Endodermal cell (in vitro differentiated cells): ENCODE results near the gene LONP2. TPM values are rescaled to one million over a fixed set of nuclear protein-coding genes. Genes with fewer than 3 reads are reported as not detected.

Source experiments
- DNase-seq: peaks from one replicate; pipeline ENCODE4 v3.0.0-alpha.2; 2017
- H3K27ac ChIP-seq: 2 replicates; pipeline ENCODE4 v1.5.1; 2013; ENCODE audit warnings: mild to moderate bottlenecking, low read depth, low read length, moderate library complexity
- H3K27me3 ChIP-seq: 2 replicates; pipeline ENCODE4 v1.6.1; 2013; ENCODE audit warnings: mild to moderate bottlenecking, low read length, moderate library complexity; ENCODE audit not compliant: insufficient read depth, control insufficient read depth, poor library complexity, severe bottlenecking
- H3K36me3 ChIP-seq: 2 replicates; pipeline ENCODE4 v1.7.0; 2013; ENCODE audit warnings: mild to moderate bottlenecking, low read length, moderate library complexity; ENCODE audit not compliant: control insufficient read depth, insufficient read depth
- H3K4me1 ChIP-seq: one replicate; pipeline ENCODE4 v1.7.0; 2013; ENCODE audit warnings: low read length; ENCODE audit not compliant: control insufficient read depth, insufficient read depth
- H3K4me3 ChIP-seq: 2 replicates; pipeline ENCODE4 v1.5.1; 2013; ENCODE audit warnings: mild to moderate bottlenecking, low read length, moderate library complexity
- H3K9ac ChIP-seq: 2 replicates; pipeline ENCODE4 v1.6.1; 2013; ENCODE audit warnings: mild to moderate bottlenecking, low read length, moderate library complexity; ENCODE audit not compliant: poor library complexity, severe bottlenecking; ENCODE audit errors: extremely low read depth
- H3K9me3 ChIP-seq: 2 replicates; pipeline ENCODE4 v1.6.1; 2013; ENCODE audit warnings: mild to moderate bottlenecking, low read length, moderate library complexity; ENCODE audit not compliant: control insufficient read depth
- H3K27ac Mint-ChIP-seq: 2 replicates; pipeline ENCODE4 v1.8.0; 2020; ENCODE audit warnings: mixed read lengths
- H3K27me3 Mint-ChIP-seq: 2 replicates; pipeline ENCODE4 v1.8.0; 2021; ENCODE audit warnings: mild to moderate bottlenecking, mixed read lengths; ENCODE audit not compliant: insufficient read depth
- H3K36me3 Mint-ChIP-seq: 2 replicates; pipeline ENCODE4 v1.8.0; 2020; ENCODE audit warnings: low read depth, mixed read lengths
- H3K4me1 Mint-ChIP-seq: 2 replicates; pipeline ENCODE4 v1.8.0; 2020; ENCODE audit warnings: mixed read lengths
- H3K4me3 Mint-ChIP-seq: 2 replicates; pipeline ENCODE4 v1.8.0; 2020; ENCODE audit warnings: mild to moderate bottlenecking, moderate library complexity, mixed read lengths
- H3K9me3 Mint-ChIP-seq: 2 replicates; pipeline ENCODE4 v1.8.0; 2020; ENCODE audit warnings: mild to moderate bottlenecking, mixed read lengths
- CTCF ChIP-seq: fragments of 200-600 bp; sonication (generic); conservative IDR thresholded peaks from 2 replicates; pipeline ENCODE4 v1.5.0; 2021; ENCODE audit warnings: antibody characterized with exemption, mild to moderate bottlenecking
- WGBS, 2 experiments: methylation state at CpG; one replicate each; pipeline versions ENCODE4 v1.1.5 to v1.1.7; 2013; ENCODE audit warnings: missing lambda C conversion rate in 2 of 2, mixed read lengths in 1 of 2; ENCODE audit not compliant: insufficient coverage in 1 of 2, insufficient read length in 1 of 2; 5-methylcytosine and 5-hydroxymethylcytosine counted together
- long read RNA-seq, 4 experiments: library from polyadenylated mRNA in 2 of 4; library from RNA in 1 of 4; library from capped mRNA in 1 of 4; stranded (forward) in 3 of 4; unstranded in 1 of 4; transcript quantifications; one replicate each; pipeline ENCODE4 v2.0.0, GENCODE V29; 2020 to 2021; ENCODE audit warnings: inconsistent platforms in 1 of 4
- polyA plus RNA-seq, 2 experiments: library from polyadenylated mRNA; stranded (reverse); fragments of 50-300 nt; gene quantifications; one replicate each; pipeline ENCODE4 v1.2.3, GENCODE V29; 2013
- total RNA-seq, 2 donors: library from RNA; stranded (reverse); fragmentation: NEBNext Ultra II Directional in 1 of 2; extraction: Animal tissue kit (Norgen Biotek cat#: 25700) in 1 of 2; gene quantifications; 2 replicates in 1 of 2; 3 replicates in 1 of 2; pipeline ENCODE4 v1.2.1, GENCODE V29; 2021

Gene LONP2
- 10 to 100 TPM; 33.2 to 33.6 TPM for total RNA-seq
- polyA plus RNA-seq (2013, experiment 1 of 2): 27.2 TPM
- polyA plus RNA-seq (2013, experiment 2 of 2): 25.0 TPM
- long read RNA-seq, experiment 1, full-length matches to known transcripts: 2 of 4 reads
- long read RNA-seq, experiment 1, partial matches to known transcripts: 0 of 4 reads
- long read RNA-seq, experiment 1, other reads (novel, unspliced or antisense): 2 of 4 reads
- long read RNA-seq, experiment 2, full-length matches to known transcripts: 61 of 75 reads
- long read RNA-seq, experiment 2, partial matches to known transcripts: 7 of 75 reads
- long read RNA-seq, experiment 2, other reads (novel, unspliced or antisense): 7 of 75 reads
- long read RNA-seq, experiment 3, full-length matches to known transcripts: 156 of 176 reads
- long read RNA-seq, experiment 3, partial matches to known transcripts: 12 of 176 reads
- long read RNA-seq, experiment 3, other reads (novel, unspliced or antisense): 8 of 176 reads
- long read RNA-seq, experiment 4, full-length matches to known transcripts: 5 of 8 reads
- long read RNA-seq, experiment 4, partial matches to known transcripts: 1 of 8 reads
- long read RNA-seq, experiment 4, other reads (novel, unspliced or antisense): 2 of 8 reads

- Histone ChIP-seq H3K36me3 (no peaks in the 10 kb centered on the region), H3K4me3 (peak within 1 kb of the TSS; percentile 96), H3K27me3 (no peaks in the 10 kb centered on the region), H3K9ac (peak within 1 kb of the TSS; percentile 70), H3K4me1 (peaks cover 4% of the 10 kb centered on the region), H3K27ac (no peak within 1 kb of the TSS), H3K9me3 (peaks cover 4% of the 10 kb centered on the region)
- Mint-ChIP-seq H3K27me3 (no peaks in the 10 kb centered on the region), H3K9me3 (peaks cover 16% of the 10 kb centered on the region), H3K27ac (peak within 1 kb of the TSS; percentile 89), H3K4me1 (peaks cover 16% of the 10 kb centered on the region), H3K4me3 (peak within 1 kb of the TSS; percentile 82), H3K36me3 (no peaks in the 10 kb centered on the region)
- DNase-seq: peak; percentile 97
- no peak for TF ChIP-seq CTCF
- WGBS, 2 experiments: 0 to 1% methylated on average over 13 to 63 of the region's 63 CpGs
Measured at GRCh38 chr16:48244080-48244862, at the start of gene LONP2. Gene LONP2 (plus strand): TSS chr16:48244300. CDS start chr16:48244389, 89 bp downstream.

- no peak overlapping the region for H3K9ac ChIP-seq
- peaks cover 1% of the 10 kb centered on the region for H3K4me1 Mint-ChIP-seq
- no peak overlapping the region for H3K27ac ChIP-seq
- H3K4me3 Mint-ChIP-seq: no peak overlapping the region
- no peaks in the 10 kb centered on the region for H3K27me3 ChIP-seq
- 96% methylated on average over 5 of the region's 5 CpGs; no CpG with 5 or more reads in 1 of the 2 experiments for WGBS, 2 experiments
- H3K36me3 Mint-ChIP-seq: no peaks in the 10 kb centered on the region
- TF ChIP-seq CTCF: no peak
- no peaks in the 10 kb centered on the region for H3K9me3 Mint-ChIP-seq
- no peak overlapping the region for H3K27ac Mint-ChIP-seq
- H3K4me3 ChIP-seq: no peak overlapping the region
- H3K9me3 ChIP-seq: no peaks in the 10 kb centered on the region
- no peaks in the 10 kb centered on the region for H3K36me3 ChIP-seq
- DNase-seq: no peak
- H3K27me3 Mint-ChIP-seq: no peaks in the 10 kb centered on the region
- no peaks in the 10 kb centered on the region for H3K4me1 ChIP-seq
Measured at GRCh38 chr16:48194828-48195556, 49.1 kb upstream of the LONP2 start.

- Histone ChIP-seq H3K27ac (no peak overlapping the region), H3K9ac (no peak overlapping the region), H3K27me3 (no peaks in the 10 kb centered on the region), H3K36me3 (no peaks in the 10 kb centered on the region), H3K9me3 (no peaks in the 10 kb centered on the region), H3K4me1 (no peaks in the 10 kb centered on the region), H3K4me3 (no peak overlapping the region)
- no peaks in the 10 kb centered on the region for H3K4me1 Mint-ChIP-seq
- no peak overlapping the region for H3K27ac Mint-ChIP-seq
- no peaks in the 10 kb centered on the region for H3K36me3 Mint-ChIP-seq
- no peaks in the 10 kb centered on the region for H3K9me3 Mint-ChIP-seq
- DNase-seq: no peak
- no peak overlapping the region for H3K4me3 Mint-ChIP-seq
- TF ChIP-seq CTCF: no peak
- WGBS, 2 experiments: 97 to 100% methylated on average over 3 of the region's 3 CpGs
- no peaks in the 10 kb centered on the region for H3K27me3 Mint-ChIP-seq
Measured at GRCh38 chr16:48197294-48197693, 46.8 kb upstream of the LONP2 start.
